ENCODE measurements around the gene FGF9. TPM values are rescaled to one million over a fixed set of nuclear protein-coding genes. Genes with fewer than 3 reads are reported as not detected.

Gene FGF9
- total RNA-seq, 4 donors from 2014 or later, result 0.11 to 0.46 (median 0.14) TPM

GRCh38 chr13:21671620-21672286 is 880 bp downstream of the FGF9 start:
- no peaks in the 10 kb centered on the region for H3K9me3 ChIP-seq
- peaks cover 26 to 41% of the 10 kb centered on the region in 2 donors for H3K4me1 ChIP-seq
- H3K27me3 ChIP-seq, result no peaks in the 10 kb centered on the region
- 3 to 4% methylated on average over 14 to 15 of the region's 15 CpGs for WGBS, 2 donors
- no peak for TF ChIP-seq CTCF (IDR thresholded peaks at IDR 0.05)
- no peak for TF ChIP-seq POLR2A (IDR thresholded peaks at IDR 0.05)
- no peak overlapping the region for H3K27ac ChIP-seq
- intact Hi-C loops (cut with DNase I), result no loop called here
- DNase-seq, result no peak
- no peaks in the 10 kb centered on the region for H3K36me3 ChIP-seq
- H3K4me3 ChIP-seq (replicated peaks in 1 of 3), result no peak overlapping the region

GRCh38 chr13:21672287-21672680 is 1.4 kb downstream of the FGF9 start:
- Histone ChIP-seq H3K27ac (no peak overlapping the region), H3K27me3 (no peaks in the 10 kb centered on the region), H3K4me3 (replicated peaks in 1 of 3) (no peak overlapping the region), H3K4me1 (peaks cover 26 to 41% of the 10 kb centered on the region in 2 donors), H3K9me3 (no peaks in the 10 kb centered on the region), H3K36me3 (no peaks in the 10 kb centered on the region)
- TF ChIP-seq POLR2A (IDR thresholded peaks at IDR 0.05), result no peak
- intact Hi-C loops (cut with DNase I), result no loop called here
- WGBS, 2 donors, result 12 to 13% methylated on average over 4 of the region's 4 CpGs
- no peak for DNase-seq

- Histone ChIP-seq H3K4me1 (peaks cover 26 to 41% of the 10 kb centered on the region in 2 donors), H3K9me3 (no peaks in the 10 kb centered on the region), H3K27ac (no peak overlapping the region), H3K4me3 (replicated peaks in 1 of 3) (peak overlapping the region in 2 of 3 donors; percentile 4 to 47), H3K36me3 (no peaks in the 10 kb centered on the region), H3K27me3 (no peaks in the 10 kb centered on the region)
- 9 to 20% methylated on average over 24 of the region's 24 CpGs for WGBS, 2 donors
- no peak for DNase-seq
- TF ChIP-seq POLR2A (IDR thresholded peaks at IDR 0.05) (no peak), CTCF (IDR thresholded peaks at IDR 0.05) (no peak)
- intact Hi-C loops (cut with DNase I), result no loop called here
Measured at GRCh38 chr13:21672796-21673538, 2.1 kb downstream of the FGF9 start.

GRCh38 chr13:21673539-21673788 is 2.6 kb downstream of the FGF9 start:
- intact Hi-C loops (cut with DNase I), result no loop called here

GRCh38 chr13:21673789-21674489 is 3.1 kb downstream of the FGF9 start:
- no peaks in the 10 kb centered on the region for H3K9me3 ChIP-seq
- peaks cover 22 to 37% of the 10 kb centered on the region in 2 donors for H3K4me1 ChIP-seq
- H3K27me3 ChIP-seq, result no peaks in the 10 kb centered on the region
- no CpG with 5 or more reads among the region's 77 CpGs for WGBS, 2 donors
- intact Hi-C loops (cut with DNase I), result no loop called here
- no peaks in the 10 kb centered on the region for H3K36me3 ChIP-seq
- peak overlapping the region in 2 of 3 donors; percentile 47 to 65 for H3K4me3 ChIP-seq (replicated peaks in 1 of 3)
- peak; percentile 52 to 56 for DNase-seq
- H3K27ac ChIP-seq, result no peak overlapping the region
- TF ChIP-seq POLR2A (IDR thresholded peaks at IDR 0.05) (no peak), CTCF (IDR thresholded peaks at IDR 0.05) (no peak)

More at GRCh38 chr13:21673539-21673788, 2.6 kb downstream of the FGF9 start:
- Histone ChIP-seq H3K27ac (no peak overlapping the region), H3K36me3 (no peaks in the 10 kb centered on the region), H3K4me1 (peaks cover 26 to 41% of the 10 kb centered on the region in 2 donors), H3K9me3 (no peaks in the 10 kb centered on the region), H3K4me3 (replicated peaks in 1 of 3) (peak overlapping the region in 2 of 3 donors; percentile 4 to 47), H3K27me3 (no peaks in the 10 kb centered on the region)
- 0% methylated on average over 1 to 12 of the region's 21 CpGs for WGBS, 2 donors
- TF ChIP-seq CTCF (IDR thresholded peaks at IDR 0.05), result peak in 4 of 6 experiments; percentile 24 to 38 (median 32)
- TF ChIP-seq POLR2A (IDR thresholded peaks at IDR 0.05), result no peak
- no peak for DNase-seq
